Panc1 (cell line): Measurements from ENCODE around the gene TAOK3. TPM values are rescaled to one million over a fixed set of nuclear protein-coding genes. Genes with fewer than 3 reads are reported as not detected.
A peak's percentile ranks its signal among the peaks of the same experiment; 100 is the strongest.
"Not testable (repeated sequence)": the region's sequence is repeated elsewhere in the genome, so short reads cannot be mapped to it uniquely, and the experiment has no call there.

Experiments
- ATAC-seq: fragments of 200-7000 bp; cut with Tn5 transposase; 2 replicates; pipeline ENCODE4 v1.9.1; 2020; ENCODE audit warnings: mild to moderate bottlenecking, moderate library complexity
- BruUV-seq: library from RNA; stranded (reverse); fragments of 400-500 nt; replicated peaks from 2 replicates; lab custom pipeline; 2021; lab: Mats Ljungman, UMichigan
- CTCF ChIA-PET: fragments of 300-600 bp; sonication (Branson Sonifier 250); formaldehyde crosslinking; loops from one replicate; lab custom pipeline; 2022; ENCODE audit warnings: antibody characterized with exemption; lab: Charles Lee
- POLR2A ChIA-PET: fragments of 300-600 bp; sonication (Branson Sonifier 250); formaldehyde crosslinking; loops from one replicate; lab custom pipeline; 2022; ENCODE audit warnings: antibody characterized with exemption; lab: Charles Lee
- DNase-seq: peaks from one replicate; pipeline ENCODE4 v3.0.0-alpha.2; 2010; ENCODE audit warnings: low read depth, low spot score
- H3K27ac ChIP-seq: 2 replicates; pipeline ENCODE4 v1.5.1; 2011; ENCODE audit warnings: mild to moderate bottlenecking, low read length, inconsistent platforms
- H3K27me3 ChIP-seq: fragments of 200-500 bp; sonication (Bioruptor generic); 2 replicates; pipeline ENCODE4 v1.6.0; 2014; ENCODE audit warnings: low read length, inconsistent platforms; ENCODE audit not compliant: control insufficient read depth, insufficient read depth
- H3K36me3 ChIP-seq: fragments of 200-500 bp; sonication (Bioruptor generic); 2 replicates; pipeline ENCODE4 v1.5.1; 2014; ENCODE audit warnings: inconsistent platforms, mild to moderate bottlenecking, low read length, moderate library complexity; ENCODE audit not compliant: control insufficient read depth, insufficient read depth
- H3K4me1 ChIP-seq: 2 replicates; pipeline ENCODE4 v1.5.1; 2011; ENCODE audit warnings: inconsistent platforms, mild to moderate bottlenecking, low read length, moderate library complexity; ENCODE audit not compliant: control insufficient read depth, insufficient read depth
- H3K4me3 ChIP-seq, 2 experiments: 2 replicates each; pipeline ENCODE4 v1.5.1; 2011 to 2012; ENCODE audit warnings: low read depth in 2 of 2, low read length in 2 of 2, mild to moderate bottlenecking in 2 of 2, inconsistent platforms in 1 of 2, moderate library complexity in 1 of 2
- H3K9me3 ChIP-seq: fragments of 200-500 bp; sonication (Bioruptor generic); 2 replicates; pipeline ENCODE4 v1.5.1; 2014; ENCODE audit warnings: low read depth, mild to moderate bottlenecking, inconsistent platforms, low read length, moderate library complexity; ENCODE audit not compliant: control insufficient read depth, insufficient read depth
- CTCF ChIP-seq: fragments of 450-650 bp; IDR thresholded peaks from 2 replicates; pipeline ENCODE4 v1.5.1; 2017; ENCODE audit warnings: mild to moderate bottlenecking
- POLR2AphosphoS5 ChIP-seq: IDR thresholded peaks from 2 replicates; pipeline ENCODE4 v1.6.1; 2012; ENCODE audit warnings: mild to moderate bottlenecking, low read depth, low read length, moderate library complexity
- REST ChIP-seq, 2 experiments: IDR thresholded peaks; 2 replicates each; pipeline ENCODE4 v1.6.1; 2011 to 2012; ENCODE audit warnings: low read depth in 2 of 2, control low read depth in 1 of 2, low read length in 1 of 2, mild to moderate bottlenecking in 1 of 2, moderate library complexity in 1 of 2; ENCODE audit not compliant: insufficient read depth in 1 of 2
- SIN3A ChIP-seq: IDR thresholded peaks from 2 replicates; pipeline ENCODE4 v1.6.1; 2012; ENCODE audit warnings: low read depth, mild to moderate bottlenecking, low read length, moderate library complexity, borderline replicate concordance; ENCODE audit not compliant: insufficient read depth
- TCF7L2 ChIP-seq: IDR thresholded peaks from 2 replicates; pipeline ENCODE4 v1.6.1; 2011; ENCODE audit warnings: mild to moderate bottlenecking, low read depth, low read length, inconsistent platforms
- in situ Hi-C: cut with HindIII; loops from 2 replicates; pipeline ENCODE4 v1.10.0; 2016; ENCODE audit warnings: low sequenced_read_pairs, low pct_unique_long_range_greater_than_20kb
- intact Hi-C: fragments of 100-400 bp; cut with micrococcal nuclease; formaldehyde crosslinking; loops from one replicate; pipeline ENCODE4 v1.10.0; 2022; ENCODE audit not compliant: unreplicated experiment
- total RNA-seq: library from RNA; stranded (reverse); gene quantifications from one replicate; pipeline ENCODE4 v1.2.1, GENCODE V29; 2021; ENCODE audit not compliant: unreplicated experiment

Gene TAOK3
- total RNA-seq, 1 experiment from 2014 or later, result 30.5 TPM

- H3K4me3 ChIP-seq, result no peak overlapping the region
- no peak overlapping the region for H3K27ac ChIP-seq
- no peak for ATAC-seq
- no peak for DNase-seq
- intact Hi-C loops (no loop called here), in situ Hi-C loops (no loop called here)
- ChIA-PET POLR2A (no interaction called here), CTCF (no interaction called here)
- H3K9me3 ChIP-seq, result no peaks in the 10 kb centered on the region
- no TSS peak for BruUV-seq
- no peaks in the 10 kb centered on the region for H3K27me3 ChIP-seq
- no peaks in the 10 kb centered on the region for H3K36me3 ChIP-seq
- TF ChIP-seq CTCF, result no peak
- no peak for TF ChIP-seq SIN3A
- no peak for TF ChIP-seq TCF7L2
- TF ChIP-seq REST (IDR thresholded peaks at IDR 0.05; ENCODE audit: insufficient read depth in 1 of 2, low read depth in 2 of 2, low read length in 1 of 2), result no peak
- TF ChIP-seq POLR2AphosphoS5, result no peak
- H3K4me1 ChIP-seq, result no peaks in the 10 kb centered on the region
These were observed 85.0 kb downstream of the TAOK3 start for GRCh38 chr12:118287728-118288127.

GRCh38 chr12:118282767-118283166 is 89.9 kb downstream of the TAOK3 start:
- H3K36me3 ChIP-seq, result no peaks in the 10 kb centered on the region
- no peak overlapping the region for H3K27ac ChIP-seq
- no peak for ATAC-seq
- no peaks in the 10 kb centered on the region for H3K9me3 ChIP-seq
- intact Hi-C loops (no loop called here), in situ Hi-C loops (no loop called here)
- ChIA-PET POLR2A (no interaction called here), CTCF (no interaction called here)
- TF ChIP-seq CTCF (no peak), SIN3A (no peak), POLR2AphosphoS5 (no peak), REST (IDR thresholded peaks at IDR 0.05; ENCODE audit: insufficient read depth in 1 of 2, low read depth in 2 of 2, low read length in 1 of 2) (no peak), TCF7L2 (no peak)
- DNase-seq, result no peak
- H3K4me3 ChIP-seq, result no peak overlapping the region
- H3K27me3 ChIP-seq, result no peaks in the 10 kb centered on the region
- no TSS peak for BruUV-seq
- H3K4me1 ChIP-seq, result no peaks in the 10 kb centered on the region

- H3K27me3 ChIP-seq, ATAC-seq, POLR2A ChIA-PET, H3K9me3 ChIP-seq, H3K4me1 ChIP-seq, in situ Hi-C loops, CTCF ChIA-PET, H3K36me3 ChIP-seq, DNase-seq, H3K4me3 ChIP-seq, H3K27ac ChIP-seq, intact Hi-C loops: not testable (repeated sequence)
- BruUV-seq, result TSS peak; percentile 34
These were observed 94.4 kb downstream of the TAOK3 start for GRCh38 chr12:118278288-118278687.
